ENCODE data around the gene HMGA1. TPM values are rescaled to one million over a fixed set of nuclear protein-coding genes. Genes with fewer than 3 reads are reported as not detected.

The HMGA1 gene
- total and polyA plus RNA-seq, 2 of the 13 experiments (the other 11 are each of a cell fraction or from before 2014, with no cell fraction given), result 117 to 145 TPM

GRCh38 chr6:34223956-34224940, 12.4 kb upstream of the HMGA1 start (continued):
- TF ChIP-seq PRDM15 (CRISPR knock-in tag; IDR thresholded peaks at IDR 0.05) (no peak), HBP1 (CRISPR knock-in tag; IDR thresholded peaks at IDR 0.05; ENCODE audit: low read depth) (no peak), POGK (CRISPR knock-in tag; conservative IDR thresholded peaks at IDR 0.05) (peak; percentile 68; the same call in 1 of the 2 replicates), ZNF878 (CRISPR knock-in tag; IDR thresholded peaks at IDR 0.05) (no peak), PHF21A (CRISPR knock-in tag; IDR thresholded peaks at IDR 0.05) (no peak; the same call in 1 of the 2 replicates), ZNF460 (CRISPR knock-in tag; IDR thresholded peaks at IDR 0.05; ENCODE audit: borderline replicate concordance) (no peak), ZNF383 (CRISPR knock-in tag; IDR thresholded peaks at IDR 0.05; ENCODE audit: borderline replicate concordance) (no peak), RELA (CRISPR knock-in tag; IDR thresholded peaks at IDR 0.05) (no peak), SKI (IDR thresholded peaks at IDR 0.05; ENCODE audit: partially characterized antibody) (peak; percentile 27), ZNF782 (CRISPR knock-in tag; IDR thresholded peaks at IDR 0.05; ENCODE audit: borderline replicate concordance) (no peak), ZNF549 (CRISPR knock-in tag; IDR thresholded peaks at IDR 0.05) (no peak), ZNF746 (CRISPR knock-in tag; IDR thresholded peaks at IDR 0.05) (peak; percentile 31; the same call in 1 of the 2 replicates), TBP (CRISPR knock-in tag; IDR thresholded peaks at IDR 0.05) (no peak), MAFK (conservative IDR thresholded peaks at IDR 0.05 in 1 of 2, IDR thresholded peaks at IDR 0.05 in 1 of 2; ENCODE audit: low read length in 2 of 2) (no peak), BCL3 (CRISPR knock-in tag; IDR thresholded peaks at IDR 0.05) (no peak; the same call in 1 of the 2 replicates)
- TF ChIP-seq, protein P1, sequence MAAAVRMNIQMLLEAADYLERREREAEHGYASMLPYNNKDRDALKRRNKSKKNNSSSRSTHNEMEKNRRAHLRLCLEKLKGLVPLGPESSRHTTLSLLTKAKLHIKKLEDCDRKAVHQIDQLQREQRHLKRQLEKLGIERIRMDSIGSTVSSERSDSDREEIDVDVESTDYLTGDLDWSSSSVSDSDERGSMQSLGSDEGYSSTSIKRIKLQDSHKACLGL (CRISPR knock-in tag; IDR thresholded peaks at IDR 0.05), result peak; percentile 71; the same call in 1 of the 2 replicates
- TF ChIP-seq, protein P2, sequence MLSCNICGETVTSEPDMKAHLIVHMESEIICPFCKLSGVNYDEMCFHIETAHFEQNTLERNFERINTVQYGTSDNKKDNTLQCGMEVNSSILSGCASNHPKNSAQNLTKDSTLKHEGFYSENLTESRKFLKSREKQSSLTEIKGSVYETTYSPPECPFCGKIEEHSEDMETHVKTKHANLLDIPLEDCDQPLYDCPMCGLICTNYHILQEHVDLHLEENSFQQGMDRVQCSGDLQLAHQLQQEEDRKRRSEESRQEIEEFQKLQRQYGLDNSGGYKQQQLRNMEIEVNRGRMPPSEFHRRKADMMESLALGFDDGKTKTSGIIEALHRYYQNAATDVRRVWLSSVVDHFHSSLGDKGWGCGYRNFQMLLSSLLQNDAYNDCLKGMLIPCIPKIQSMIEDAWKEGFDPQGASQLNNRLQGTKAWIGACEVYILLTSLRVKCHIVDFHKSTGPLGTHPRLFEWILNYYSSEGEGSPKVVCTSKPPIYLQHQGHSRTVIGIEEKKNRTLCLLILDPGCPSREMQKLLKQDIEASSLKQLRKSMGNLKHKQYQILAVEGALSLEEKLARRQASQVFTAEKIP (CRISPR knock-in tag; IDR thresholded peaks at IDR 0.05; ENCODE audit: borderline replicate concordance), result no peak

Measured in HepG2 (cell line).